ENCODE measurements around the gene ZNF804A.
"Not testable (repeated sequence)": the region's sequence is repeated elsewhere in the genome, so short reads cannot be mapped to it uniquely, and the experiment has no call there.

ZNF804A gene

GRCh38 chr2:184859187-184859586 is 260.9 kb downstream of the ZNF804A start:
- TF ChIP-seq CTCF (conservative IDR thresholded peaks at IDR 0.05): no peak
- H3K27ac ChIP-seq: no peak overlapping the region

- TF ChIP-seq CTCF (conservative IDR thresholded peaks at IDR 0.05): no peak
- H3K27ac ChIP-seq: no peak overlapping the region
Observed at GRCh38 chr2:184860744-184861143, 262.4 kb downstream of the ZNF804A start.

- no peak overlapping the region for H3K27ac ChIP-seq
- TF ChIP-seq CTCF (conservative IDR thresholded peaks at IDR 0.05): no peak
Observed at GRCh38 chr2:184875212-184875611, 276.9 kb downstream of the ZNF804A start.

GRCh38 chr2:184875911-184876310 is 277.6 kb downstream of the ZNF804A start:
- no peak overlapping the region for H3K27ac ChIP-seq

GRCh38 chr2:184877909-184878308 is 279.6 kb downstream of the ZNF804A start:
- TF ChIP-seq CTCF (conservative IDR thresholded peaks at IDR 0.05): no peak
- H3K27ac ChIP-seq: no peak overlapping the region

More at GRCh38 chr2:184875911-184876310, 277.6 kb downstream of the ZNF804A start:
- no peak for TF ChIP-seq CTCF (conservative IDR thresholded peaks at IDR 0.05)

GRCh38 chr2:184879671-184880070 is 281.3 kb downstream of the ZNF804A start:
- TF ChIP-seq CTCF (conservative IDR thresholded peaks at IDR 0.05): no peak
- H3K27ac ChIP-seq: no peak overlapping the region

GRCh38 chr2:184886585-184886984 is 288.3 kb downstream of the ZNF804A start:
- H3K27ac ChIP-seq: not testable (repeated sequence)

- TF ChIP-seq CTCF (conservative IDR thresholded peaks at IDR 0.05): no peak
- no peak overlapping the region for H3K27ac ChIP-seq
Observed at GRCh38 chr2:184890311-184890710, 292.0 kb downstream of the ZNF804A start.
